ENCODE results near the gene DLK2.
"Not testable (repeated sequence)": the region's sequence is repeated elsewhere in the genome, so short reads cannot be mapped to it uniquely, and the experiment has no call there.

The DLK2 gene

DNA sequence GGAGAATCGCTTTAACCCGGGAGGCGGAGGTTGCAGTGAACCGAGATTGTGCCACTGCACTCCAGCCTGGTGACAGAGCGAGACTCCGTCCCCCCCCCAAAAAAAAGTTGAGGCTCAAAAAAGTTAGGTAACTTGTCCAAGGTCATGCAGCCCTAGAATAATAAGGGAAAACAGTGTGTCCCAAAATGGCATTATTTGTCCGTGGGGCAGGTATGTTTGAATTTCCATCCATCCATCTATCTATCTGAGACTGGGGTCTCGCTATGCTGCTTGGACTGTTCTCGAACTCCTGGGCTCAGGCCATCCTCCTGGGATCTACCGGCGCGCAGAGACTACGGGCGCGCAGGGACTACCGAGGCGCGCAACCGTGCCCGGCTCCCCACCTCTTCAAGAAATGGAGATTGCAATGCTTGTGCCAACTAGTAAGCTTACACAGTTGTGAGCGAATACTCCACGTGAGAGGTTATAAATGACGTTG, 28.4 kb downstream of the DLK2 start:
- no peak for DNase-seq (ENCODE audit: low read depth)

DNA sequence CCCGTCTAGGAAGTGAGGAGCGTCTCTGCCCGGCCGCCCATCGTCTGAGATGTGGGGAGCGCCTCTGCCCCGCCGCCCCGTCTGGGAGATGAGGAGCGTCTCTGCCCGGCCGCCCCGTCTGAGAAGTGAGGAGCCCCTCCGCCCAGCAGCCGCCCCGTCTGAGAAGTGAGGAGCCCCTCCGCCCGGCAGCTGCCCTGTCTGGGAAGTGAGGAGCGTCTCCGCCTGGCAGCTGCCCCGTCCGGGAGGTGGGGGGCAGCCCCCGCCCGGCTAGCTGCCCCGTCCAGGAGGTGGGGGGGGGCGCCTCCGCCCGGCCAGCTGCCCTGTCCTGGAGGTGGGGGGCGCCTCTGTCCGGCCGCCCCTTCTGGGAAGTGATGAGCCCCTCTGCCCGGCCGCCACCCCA, 30.3 kb downstream of the DLK2 start:
- not testable (repeated sequence) for DNase-seq (ENCODE audit: low read depth)

DNA sequence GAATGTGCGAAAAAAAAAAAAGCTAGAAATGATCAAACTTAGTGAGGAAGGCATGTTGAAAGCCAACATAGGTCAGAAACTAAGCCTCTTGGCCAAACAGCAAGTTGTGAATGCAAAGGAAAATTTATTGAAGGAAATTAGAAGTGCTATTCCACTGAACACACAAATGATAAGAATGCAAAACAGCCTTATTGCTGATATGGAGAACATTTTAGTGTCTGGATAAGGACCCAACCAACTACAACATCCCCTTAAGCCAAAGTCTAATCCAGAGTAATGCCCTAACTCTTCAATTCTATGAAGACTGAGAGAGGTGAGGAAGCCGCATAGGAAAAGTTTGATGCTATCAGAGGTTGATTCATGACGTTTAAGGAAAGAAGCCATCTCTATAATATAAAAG, 33.5 kb downstream of the DLK2 start:
- DNase-seq (ENCODE audit: low read depth): no peak

DNA sequence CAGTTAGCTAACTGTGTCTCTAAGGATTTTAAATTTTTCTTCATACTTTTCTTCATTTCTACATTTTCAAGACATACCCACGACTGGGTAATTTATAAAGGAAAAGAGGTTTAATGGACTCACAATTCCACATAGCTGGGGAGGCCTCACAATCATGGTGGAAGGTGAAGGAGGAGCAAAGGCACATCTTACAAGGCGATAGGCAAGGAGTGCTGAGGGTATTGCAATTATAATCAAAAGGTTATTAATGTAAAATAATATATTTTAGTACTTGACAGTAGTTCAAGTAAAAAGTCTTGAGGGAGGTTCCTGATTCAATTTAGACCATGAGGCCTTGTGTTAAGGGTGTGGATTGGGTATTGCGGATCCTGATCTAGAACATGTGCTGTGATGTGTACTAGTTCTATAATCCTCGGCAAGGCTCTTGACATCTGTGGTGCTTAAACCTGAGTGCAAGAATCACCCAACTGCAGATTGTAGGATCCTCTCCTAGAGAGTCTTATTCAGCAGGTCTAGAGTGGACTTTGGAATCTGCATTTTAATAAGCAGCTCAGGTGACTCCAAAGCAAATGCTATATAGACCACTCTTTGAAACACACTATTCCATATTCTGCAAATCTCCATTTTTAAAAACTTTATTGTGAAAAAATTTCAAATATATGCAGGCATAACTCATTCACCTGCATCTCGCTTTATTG, 35.2 kb downstream of the DLK2 start:
- DNase-seq (ENCODE audit: low read depth): no peak

DNA sequence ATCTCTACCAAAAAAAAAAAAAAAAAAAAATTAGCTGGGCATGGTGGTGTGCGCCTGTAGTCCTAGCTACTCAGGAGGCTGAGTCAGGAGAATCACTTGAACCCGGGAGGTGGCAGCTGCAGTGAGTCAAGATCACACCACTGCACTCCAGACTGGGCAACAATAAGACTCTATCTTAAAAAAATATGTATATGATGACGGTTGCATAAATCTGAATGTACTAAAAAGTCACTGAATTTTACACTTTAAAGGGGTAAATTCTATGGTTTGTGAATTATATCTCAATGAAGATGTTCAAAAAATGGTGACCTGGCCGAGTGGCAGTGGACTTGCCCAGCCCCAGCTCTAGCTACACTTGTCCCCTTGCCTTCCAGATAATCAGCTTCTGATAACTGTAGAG, 38.4 kb downstream of the DLK2 start:
- DNase-seq (ENCODE audit: low read depth): no peak

DNA sequence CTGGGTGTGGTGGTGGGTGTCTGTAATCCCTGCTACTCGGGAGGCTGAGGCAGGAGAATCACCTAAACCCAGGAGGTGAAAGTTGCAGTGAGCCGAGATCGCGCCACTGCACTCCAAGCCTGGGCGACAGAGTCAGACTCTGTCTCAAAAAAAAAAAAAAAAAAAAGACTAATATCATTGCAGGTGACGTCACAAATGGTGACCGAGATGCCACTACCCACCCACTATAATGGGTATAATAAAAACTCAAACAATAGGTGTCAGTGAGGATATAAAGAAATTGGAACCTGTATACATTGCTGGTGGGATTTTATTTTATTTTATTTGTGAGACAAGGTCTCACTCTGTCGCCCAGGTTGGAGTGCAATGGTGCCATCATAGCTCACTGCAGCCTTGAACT, 40.1 kb downstream of the DLK2 start:
- not testable (repeated sequence) for DNase-seq (ENCODE audit: low read depth)

DNA sequence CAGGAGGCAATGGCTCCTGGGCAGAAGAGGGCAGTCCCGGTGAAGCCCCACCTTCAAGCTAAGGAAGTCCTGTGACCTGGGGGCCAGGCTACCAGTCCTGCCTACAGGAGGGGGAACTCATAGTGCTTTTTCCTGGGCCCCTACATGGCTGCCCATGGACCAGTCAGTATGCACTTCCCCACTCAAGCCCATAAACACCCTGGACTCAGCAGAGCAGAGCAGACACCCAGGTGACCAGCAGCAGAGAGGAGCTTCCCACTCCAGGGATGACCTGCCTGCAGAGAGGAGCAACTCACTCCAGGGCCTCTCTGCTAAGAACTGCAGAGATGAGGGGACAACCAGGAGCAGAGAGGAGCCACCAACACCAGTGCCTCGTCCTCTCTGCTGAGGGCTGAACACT, 42.3 kb downstream of the DLK2 start:
- no peak for DNase-seq (ENCODE audit: low read depth)

DNA sequence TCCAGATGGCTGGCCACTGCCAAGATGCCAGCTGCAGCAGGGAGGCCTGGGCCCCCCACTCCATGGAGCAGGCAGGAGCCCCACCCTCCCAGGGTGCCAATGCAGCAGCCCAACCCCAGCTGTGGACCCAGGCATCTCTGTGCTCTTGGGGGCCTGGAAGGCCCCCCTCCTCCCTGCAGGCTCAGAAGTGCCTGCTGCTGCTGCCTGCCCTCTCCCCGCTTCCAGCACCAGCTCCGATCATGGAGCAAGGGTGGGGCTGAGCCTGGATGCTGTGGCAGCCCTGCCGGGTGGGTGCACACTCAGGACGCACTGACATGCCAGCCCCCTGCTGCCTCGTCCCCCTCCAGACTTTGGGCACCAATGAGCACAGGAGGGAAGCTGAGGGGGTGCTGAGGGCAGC, 42.8 kb downstream of the DLK2 start:
- DNase-seq (ENCODE audit: low read depth): no peak

DNA sequence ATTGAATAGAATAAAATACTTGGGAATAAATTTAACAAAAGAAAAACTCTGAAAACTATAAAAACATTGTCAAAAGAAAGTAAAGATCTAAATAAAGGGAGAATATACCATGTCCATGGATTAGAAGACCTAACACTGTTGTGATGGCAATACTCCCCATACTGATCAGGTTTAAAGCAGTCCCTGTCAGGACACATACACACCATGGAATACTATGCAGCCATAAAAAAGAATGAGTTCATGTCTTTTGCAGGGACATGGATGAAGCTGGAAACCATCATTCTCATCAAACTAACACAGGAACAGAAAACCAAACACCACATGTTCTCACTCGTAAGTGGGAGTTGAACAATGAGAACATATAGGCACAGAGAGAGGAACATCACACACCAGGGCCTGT, 44.6 kb downstream of the DLK2 start:
- DNase-seq (ENCODE audit: low read depth): not testable (repeated sequence)

DNA sequence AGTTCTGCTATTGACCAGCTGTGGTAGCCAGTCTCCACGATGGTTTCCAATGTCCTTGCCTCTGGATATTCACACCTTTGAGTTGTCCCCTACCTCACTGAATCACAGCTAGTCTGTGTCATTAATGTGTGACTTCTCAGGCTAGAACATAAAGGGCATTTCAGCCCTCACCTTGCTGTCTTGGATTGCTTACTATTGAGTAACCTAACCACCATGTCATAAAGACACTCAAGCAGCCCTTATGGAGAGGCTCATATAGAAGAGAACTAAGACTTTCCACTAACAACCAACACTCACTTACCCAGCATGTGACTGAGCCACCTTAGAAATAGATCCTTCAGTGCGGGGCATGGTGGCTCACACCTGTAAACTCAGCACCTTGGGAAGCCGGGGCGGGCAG, 47.1 kb downstream of the DLK2 start:
- DNase-seq (ENCODE audit: low read depth): no peak

DNA sequence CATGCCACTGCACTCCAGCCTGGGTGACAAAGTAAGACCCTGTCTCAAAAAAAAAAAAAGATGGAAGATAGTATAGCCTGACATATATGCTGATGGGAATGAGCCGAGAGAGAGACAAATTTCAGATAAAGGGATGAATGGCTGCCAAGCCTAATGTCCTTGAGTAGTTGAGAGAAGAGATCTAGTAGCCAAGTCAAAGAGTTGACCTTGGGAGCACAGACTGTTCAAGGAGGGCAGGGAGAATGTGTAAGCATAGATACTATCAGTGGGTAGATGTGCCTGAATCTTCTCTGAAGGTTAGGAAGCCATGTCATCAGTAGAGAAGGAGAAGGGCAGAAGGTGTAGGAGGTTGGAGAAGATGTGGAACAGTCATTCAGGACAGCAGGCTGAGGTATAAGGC, 48.1 kb downstream of the DLK2 start:
- DNase-seq (ENCODE audit: low read depth): no peak

DNA sequence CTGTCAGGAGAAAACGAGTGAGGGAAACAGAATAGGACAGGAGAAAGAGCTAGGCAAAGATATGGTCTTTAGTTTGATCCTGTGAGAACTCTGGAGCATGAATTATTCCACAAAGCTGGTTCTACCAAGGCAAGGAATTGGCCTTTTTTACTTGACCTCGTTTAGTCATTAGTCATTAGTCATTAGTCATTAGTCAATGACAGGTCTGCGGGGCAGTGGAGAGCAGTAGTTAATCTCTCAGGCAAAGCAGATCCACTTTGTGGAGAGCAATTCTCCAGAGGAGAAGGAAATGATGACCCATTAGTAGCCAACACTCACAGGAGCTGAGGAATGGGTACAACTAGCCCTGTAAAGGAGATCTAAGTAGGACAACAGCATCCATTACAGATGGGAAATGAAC, 50.0 kb downstream of the DLK2 start:
- DNase-seq (ENCODE audit: low read depth): no peak

DNA sequence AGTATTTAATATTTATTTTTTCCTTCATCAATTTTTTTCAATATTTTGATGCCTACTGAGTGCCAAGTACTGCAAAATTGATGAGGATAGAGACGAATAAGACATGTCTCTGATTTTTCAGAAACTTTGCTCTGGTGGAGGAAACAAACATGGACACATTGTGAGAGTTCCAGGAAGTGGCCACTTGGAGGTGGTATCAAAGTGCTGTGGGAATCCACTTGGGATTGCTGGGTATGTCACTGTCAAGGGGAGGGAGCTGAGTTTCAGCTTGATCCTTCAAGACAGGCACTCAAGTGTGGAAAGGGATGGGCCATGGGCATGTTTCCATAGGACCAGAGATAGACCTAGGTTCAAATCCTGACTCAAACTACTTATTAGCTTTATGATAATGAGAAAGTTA, 52.5 kb downstream of the DLK2 start:
- DNase-seq (ENCODE audit: low read depth): no peak

DNA sequence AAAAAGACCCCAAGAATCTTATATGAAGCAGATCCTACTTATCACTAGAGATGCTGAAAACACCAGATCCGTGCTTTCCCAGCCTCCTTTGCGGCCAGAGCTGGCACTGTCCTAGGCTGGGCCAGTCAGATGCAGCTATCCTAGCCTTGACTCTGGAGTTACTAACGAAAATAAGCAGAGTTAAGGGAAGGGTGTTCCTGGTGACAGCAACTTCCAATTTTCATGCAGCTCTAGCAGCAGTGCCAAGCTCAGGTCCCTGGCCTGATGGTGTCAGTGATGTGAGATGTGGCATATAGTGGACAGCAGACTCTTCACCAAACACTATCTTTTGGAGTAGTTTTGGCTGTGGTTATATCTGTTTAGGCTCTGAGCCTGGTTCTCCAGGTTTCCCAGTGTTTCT, 53.6 kb downstream of the DLK2 start:
- no peak for DNase-seq (ENCODE audit: low read depth)

Data from HS-27A (cell line).